Endothelial cell of umbilical vein (primary cell): Measurements from ENCODE around the gene UBA5.

ENCODE experiments used
- GATA2 ChIP-seq: IDR thresholded peaks from 2 replicates; pipeline ENCODE4 v1.7.0; 2011; ENCODE audit warnings: low read depth, mild to moderate bottlenecking, moderate library complexity, mixed read lengths, low read length; ENCODE audit not compliant: insufficient read length, insufficient read depth
- POLR2AphosphoS5 ChIP-seq: IDR thresholded peaks from 2 replicates; pipeline ENCODE4 v1.6.1; 2012; ENCODE audit warnings: low read depth, mild to moderate bottlenecking, control low read depth, low read length, moderate library complexity; ENCODE audit not compliant: insufficient read depth
- TF ChIP-seq, protein P1 (sequence below): IDR thresholded peaks from 2 replicates; pipeline ENCODE4 v1.6.1; 2011; ENCODE audit not compliant: insufficient read depth, insufficient read length
- TF ChIP-seq, protein P2 (sequence below), 2 donors: IDR thresholded peaks; 1 replicate in 1 of 2; 2 replicates in 1 of 2; pipeline ENCODE4 v1.5.1; 2011; ENCODE audit warnings: low read length in 2 of 2, mild to moderate bottlenecking in 2 of 2, moderate library complexity in 2 of 2, control low read depth in 1 of 2, inconsistent platforms in 1 of 2, low read depth in 1 of 2; ENCODE audit not compliant: insufficient read depth in 1 of 2; ENCODE audit errors: extremely low read depth in 1 of 2

DNA sequence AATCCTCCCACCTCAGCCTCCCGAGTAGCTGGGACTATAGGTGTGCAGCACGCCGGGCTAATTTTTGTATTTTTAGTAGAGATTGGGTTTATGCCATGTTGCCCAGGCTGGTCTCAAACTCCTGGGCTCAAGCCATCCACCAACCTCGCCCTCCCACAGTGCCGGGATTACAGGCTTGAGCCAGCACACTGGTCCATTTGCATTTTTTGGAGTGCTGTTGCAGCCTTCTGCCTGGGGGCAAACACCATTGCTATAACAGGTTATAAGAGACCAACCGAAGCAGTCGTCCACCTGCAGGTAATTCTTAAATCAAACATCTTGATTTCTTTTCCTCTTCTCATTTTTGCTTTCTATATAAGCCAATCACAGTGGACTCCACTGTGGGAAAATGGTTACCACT, 35.3 kb upstream of the UBA5 start:
- TF ChIP-seq GATA2 (no peak), POLR2AphosphoS5 (no peak)
- TF ChIP-seq, protein P1, sequence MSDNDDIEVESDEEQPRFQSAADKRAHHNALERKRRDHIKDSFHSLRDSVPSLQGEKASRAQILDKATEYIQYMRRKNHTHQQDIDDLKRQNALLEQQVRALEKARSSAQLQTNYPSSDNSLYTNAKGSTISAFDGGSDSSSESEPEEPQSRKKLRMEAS, result no peak
- TF ChIP-seq, protein P2, sequence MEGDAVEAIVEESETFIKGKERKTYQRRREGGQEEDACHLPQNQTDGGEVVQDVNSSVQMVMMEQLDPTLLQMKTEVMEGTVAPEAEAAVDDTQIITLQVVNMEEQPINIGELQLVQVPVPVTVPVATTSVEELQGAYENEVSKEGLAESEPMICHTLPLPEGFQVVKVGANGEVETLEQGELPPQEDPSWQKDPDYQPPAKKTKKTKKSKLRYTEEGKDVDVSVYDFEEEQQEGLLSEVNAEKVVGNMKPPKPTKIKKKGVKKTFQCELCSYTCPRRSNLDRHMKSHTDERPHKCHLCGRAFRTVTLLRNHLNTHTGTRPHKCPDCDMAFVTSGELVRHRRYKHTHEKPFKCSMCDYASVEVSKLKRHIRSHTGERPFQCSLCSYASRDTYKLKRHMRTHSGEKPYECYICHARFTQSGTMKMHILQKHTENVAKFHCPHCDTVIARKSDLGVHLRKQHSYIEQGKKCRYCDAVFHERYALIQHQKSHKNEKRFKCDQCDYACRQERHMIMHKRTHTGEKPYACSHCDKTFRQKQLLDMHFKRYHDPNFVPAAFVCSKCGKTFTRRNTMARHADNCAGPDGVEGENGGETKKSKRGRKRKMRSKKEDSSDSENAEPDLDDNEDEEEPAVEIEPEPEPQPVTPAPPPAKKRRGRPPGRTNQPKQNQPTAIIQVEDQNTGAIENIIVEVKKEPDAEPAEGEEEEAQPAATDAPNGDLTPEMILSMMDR (IDR thresholded peaks at IDR 0.05; ENCODE audit: extremely low read depth in 1 of 2, insufficient read depth in 1 of 2, low read depth in 1 of 2, low read length in 2 of 2), result no peak
